Right lobe of liver (tissue), 4 donors: ENCODE data around the gene FMN1.

Experiments used
- POLR2A ChIP-seq: fragments of 450-650 bp; IDR thresholded peaks from one replicate; pipeline ENCODE4 v1.6.1; 2017; ENCODE audit warnings: antibody characterized with exemption, mild to moderate bottlenecking
- TF ChIP-seq, protein P1 (sequence below), 4 donors: fragments of 200-600 bp in 3 of 4; fragments of 450-650 bp in 1 of 4; IDR thresholded peaks; one replicate each; pipeline versions ENCODE4 v1.5.1 to v1.8.0; 2016 to 2022; ENCODE audit warnings: antibody characterized with exemption in 4 of 4, mild to moderate bottlenecking in 2 of 4
- donor health status: DM: no; HTN: no; CAD: no.
- donor health status: DM: no; HTN: no; CAD: no.
- donor health status: DM: no; HTN: yes; CAD: no.

DNA sequence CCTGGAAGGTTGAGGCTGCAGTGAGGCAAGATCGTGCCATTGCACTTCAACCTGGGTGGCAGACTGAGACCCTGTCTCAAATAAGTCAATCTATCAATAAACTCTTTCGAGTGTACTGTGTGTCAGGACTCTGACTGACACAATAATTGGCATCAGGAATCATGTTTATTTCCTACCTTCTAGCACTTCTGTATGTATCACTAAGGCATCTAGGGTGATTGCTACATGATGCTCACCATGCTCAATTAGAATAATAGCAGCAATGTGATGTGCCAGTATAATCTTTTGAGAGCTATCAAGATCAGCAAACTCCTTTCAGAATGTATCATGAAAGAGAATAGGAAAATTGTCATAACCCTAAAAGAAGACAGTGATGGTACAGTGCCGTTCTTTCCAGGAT lies 95.3 kb downstream of the FMN1 start:
- TF ChIP-seq, protein P1, sequence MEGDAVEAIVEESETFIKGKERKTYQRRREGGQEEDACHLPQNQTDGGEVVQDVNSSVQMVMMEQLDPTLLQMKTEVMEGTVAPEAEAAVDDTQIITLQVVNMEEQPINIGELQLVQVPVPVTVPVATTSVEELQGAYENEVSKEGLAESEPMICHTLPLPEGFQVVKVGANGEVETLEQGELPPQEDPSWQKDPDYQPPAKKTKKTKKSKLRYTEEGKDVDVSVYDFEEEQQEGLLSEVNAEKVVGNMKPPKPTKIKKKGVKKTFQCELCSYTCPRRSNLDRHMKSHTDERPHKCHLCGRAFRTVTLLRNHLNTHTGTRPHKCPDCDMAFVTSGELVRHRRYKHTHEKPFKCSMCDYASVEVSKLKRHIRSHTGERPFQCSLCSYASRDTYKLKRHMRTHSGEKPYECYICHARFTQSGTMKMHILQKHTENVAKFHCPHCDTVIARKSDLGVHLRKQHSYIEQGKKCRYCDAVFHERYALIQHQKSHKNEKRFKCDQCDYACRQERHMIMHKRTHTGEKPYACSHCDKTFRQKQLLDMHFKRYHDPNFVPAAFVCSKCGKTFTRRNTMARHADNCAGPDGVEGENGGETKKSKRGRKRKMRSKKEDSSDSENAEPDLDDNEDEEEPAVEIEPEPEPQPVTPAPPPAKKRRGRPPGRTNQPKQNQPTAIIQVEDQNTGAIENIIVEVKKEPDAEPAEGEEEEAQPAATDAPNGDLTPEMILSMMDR (IDR thresholded peaks at IDR 0.05) = no peak
- TF ChIP-seq POLR2A = no peak
